Measurements from ENCODE around the gene ZNF35. TPM values are rescaled to one million over a fixed set of nuclear protein-coding genes. Genes with fewer than 3 reads are reported as not detected.
"Not testable (repeated sequence)": the region's sequence is repeated elsewhere in the genome, so short reads cannot be mapped to it uniquely, and the experiment has no call there.

The ZNF35 gene
- total RNA-seq, 2 experiments from 2014 or later: 1.8 to 2.2 TPM

GRCh38 chr3:44661189-44661588, 12.7 kb downstream of the ZNF35 start:
- no peaks in the 10 kb centered on the region for H3K27me3 Mint-ChIP-seq
- DNase-seq: no peak
- ChIA-PET POLR2A (no interaction called here), CTCF (interaction anchor here (0.8 kb wide), 1 partner anchor 137 kb away, joined by 3 read pairs; no protein-coding TSS in a partner anchor)
- H3K9me3 Mint-ChIP-seq: peaks cover 65% of the 10 kb centered on the region
- peaks cover 43% of the 10 kb centered on the region for H3K36me3 Mint-ChIP-seq (ENCODE audit: low read depth)
- no peak overlapping the region for H3K4me3 Mint-ChIP-seq
- H3K4me1 Mint-ChIP-seq: no peaks in the 10 kb centered on the region
- no peak overlapping the region for H3K27ac Mint-ChIP-seq

- no peaks in the 10 kb centered on the region for H3K4me1 Mint-ChIP-seq
- H3K4me3 Mint-ChIP-seq: no peak overlapping the region
- no peak for DNase-seq
- POLR2A ChIA-PET: interaction anchor here (0.6 kb wide), 1 partner anchor 201 kb away, joined by 3 read pairs; no protein-coding TSS in a partner anchor
- no peak overlapping the region for H3K27ac Mint-ChIP-seq
- H3K9me3 Mint-ChIP-seq: peaks cover 40% of the 10 kb centered on the region
- no peaks in the 10 kb centered on the region for H3K27me3 Mint-ChIP-seq
- H3K36me3 Mint-ChIP-seq (ENCODE audit: low read depth): peaks cover 10% of the 10 kb centered on the region
- CTCF ChIA-PET: no interaction called here
These were observed 16.6 kb downstream of the ZNF35 start for GRCh38 chr3:44665173-44665572.

GRCh38 chr3:44666346-44666745, 17.8 kb downstream of the ZNF35 start:
- POLR2A ChIA-PET: no interaction called here
- H3K9me3 Mint-ChIP-seq: peaks cover 33% of the 10 kb centered on the region
- CTCF ChIA-PET: no interaction called here
- H3K27me3 Mint-ChIP-seq: no peaks in the 10 kb centered on the region
- no peak for DNase-seq
- no peak overlapping the region for H3K4me3 Mint-ChIP-seq
- peaks cover 2% of the 10 kb centered on the region for H3K36me3 Mint-ChIP-seq (ENCODE audit: low read depth)
- no peaks in the 10 kb centered on the region for H3K4me1 Mint-ChIP-seq
- no peak overlapping the region for H3K27ac Mint-ChIP-seq

GRCh38 chr3:44669760-44670159, 21.2 kb downstream of the ZNF35 start:
- Mint-ChIP-seq H3K36me3 (ENCODE audit: low read depth) (no peaks in the 10 kb centered on the region), H3K4me1 (no peaks in the 10 kb centered on the region), H3K27me3 (no peaks in the 10 kb centered on the region)

GRCh38 chr3:44673466-44673865, 24.9 kb downstream of the ZNF35 start:
- CTCF ChIA-PET; POLR2A ChIA-PET; DNase-seq; H3K27ac Mint-ChIP-seq; H3K4me1 Mint-ChIP-seq; H3K27me3 Mint-ChIP-seq; H3K4me3 Mint-ChIP-seq; H3K36me3 Mint-ChIP-seq (ENCODE audit: low read depth): not testable (repeated sequence)
- peaks cover 24% of the 10 kb centered on the region for H3K9me3 Mint-ChIP-seq

More at GRCh38 chr3:44669760-44670159, 21.2 kb downstream of the ZNF35 start:
- ChIA-PET POLR2A (no interaction called here), CTCF (interaction anchor here (0.6 kb wide), 1 partner anchor 212 kb away, joined by 3 read pairs; no protein-coding TSS in a partner anchor)
- DNase-seq: no peak
- Mint-ChIP-seq H3K27ac (no peak overlapping the region), H3K4me3 (no peak overlapping the region), H3K9me3 (peaks cover 29% of the 10 kb centered on the region)

GRCh38 chr3:44674211-44674610, 25.7 kb downstream of the ZNF35 start:
- DNase-seq: no peak
- ChIA-PET POLR2A (no interaction called here), CTCF (no interaction called here)
- no peaks in the 10 kb centered on the region for H3K27me3 Mint-ChIP-seq
- no peaks in the 10 kb centered on the region for H3K4me1 Mint-ChIP-seq
- peaks cover 24% of the 10 kb centered on the region for H3K9me3 Mint-ChIP-seq
- no peak overlapping the region for H3K4me3 Mint-ChIP-seq
- no peak overlapping the region for H3K27ac Mint-ChIP-seq
- H3K36me3 Mint-ChIP-seq (ENCODE audit: low read depth): no peaks in the 10 kb centered on the region

GRCh38 chr3:44678480-44679116, 30.1 kb downstream of the ZNF35 start:
- DNase-seq: no peak
- peaks cover 33% of the 10 kb centered on the region for H3K9me3 Mint-ChIP-seq
- H3K4me1 Mint-ChIP-seq: no peaks in the 10 kb centered on the region
- no peak overlapping the region for H3K4me3 Mint-ChIP-seq
- ChIA-PET POLR2A (no interaction called here), CTCF (no interaction called here)
- H3K27ac Mint-ChIP-seq: no peak overlapping the region
- peaks cover 7% of the 10 kb centered on the region for H3K36me3 Mint-ChIP-seq (ENCODE audit: low read depth)
- no peaks in the 10 kb centered on the region for H3K27me3 Mint-ChIP-seq

GRCh38 chr3:44680921-44681455, 32.5 kb downstream of the ZNF35 start:
- no peak for DNase-seq
- CTCF ChIA-PET: no interaction called here
- Mint-ChIP-seq H3K4me1 (peaks cover 9% of the 10 kb centered on the region), H3K27me3 (peaks cover 2% of the 10 kb centered on the region), H3K27ac (no peak overlapping the region), H3K4me3 (no peak overlapping the region), H3K36me3 (ENCODE audit: low read depth) (peaks cover 22% of the 10 kb centered on the region), H3K9me3 (peaks cover 34% of the 10 kb centered on the region)
- POLR2A ChIA-PET: no interaction called here

- H3K27ac Mint-ChIP-seq: no peak overlapping the region
- peaks cover 9% of the 10 kb centered on the region for H3K4me1 Mint-ChIP-seq
- ChIA-PET POLR2A (no interaction called here), CTCF (no interaction called here)
- peaks cover 43% of the 10 kb centered on the region for H3K9me3 Mint-ChIP-seq
- DNase-seq: no peak
- peaks cover 2% of the 10 kb centered on the region for H3K27me3 Mint-ChIP-seq
- peaks cover 28% of the 10 kb centered on the region for H3K36me3 Mint-ChIP-seq (ENCODE audit: low read depth)
- H3K4me3 Mint-ChIP-seq: no peak overlapping the region
These were observed 33.8 kb downstream of the ZNF35 start for GRCh38 chr3:44682182-44682896.

- DNase-seq: peak; percentile 53
- H3K4me3 Mint-ChIP-seq: peak overlapping the region; percentile 77
- peaks cover 28% of the 10 kb centered on the region for H3K36me3 Mint-ChIP-seq (ENCODE audit: low read depth)
- POLR2A ChIA-PET: no interaction called here
- H3K4me1 Mint-ChIP-seq: peaks cover 9% of the 10 kb centered on the region
- peaks cover 4% of the 10 kb centered on the region for H3K27me3 Mint-ChIP-seq
- H3K9me3 Mint-ChIP-seq: peaks cover 52% of the 10 kb centered on the region
- H3K27ac Mint-ChIP-seq: peak overlapping the region; percentile 42
- CTCF ChIA-PET: no interaction called here
These were observed 36.7 kb downstream of the ZNF35 start for GRCh38 chr3:44685128-44685800.

GRCh38 chr3:44687898-44688297, 39.4 kb downstream of the ZNF35 start:
- H3K27me3 Mint-ChIP-seq: peaks cover 17% of the 10 kb centered on the region
- POLR2A ChIA-PET: no interaction called here
- CTCF ChIA-PET: interaction anchor here (1.1 kb wide), 1 partner anchor 63 kb away, joined by 3 read pairs; the partner anchor contains the start of gene ZNF197
- H3K36me3 Mint-ChIP-seq (ENCODE audit: low read depth): peaks cover 26% of the 10 kb centered on the region
- no peak for DNase-seq
- no peak overlapping the region for H3K27ac Mint-ChIP-seq
- peaks cover 9% of the 10 kb centered on the region for H3K4me1 Mint-ChIP-seq
- peaks cover 46% of the 10 kb centered on the region for H3K9me3 Mint-ChIP-seq
- H3K4me3 Mint-ChIP-seq: no peak overlapping the region
